HepG2 (cell line): ENCODE results near the gene SPIRE1.

Experiments
- CC2D1A ChIP-seq: sonication (generic); formaldehyde crosslinking; IDR thresholded peaks from 2 replicates; pipeline ENCODE4 v1.8.1; 2023; ENCODE audit warnings: mild to moderate bottlenecking, missing genetic modification reagents
- CTCF ChIP-seq: sonication (generic); formaldehyde crosslinking; IDR thresholded peaks from 2 replicates; pipeline ENCODE4 v1.5.0; 2020; ENCODE audit warnings: mild to moderate bottlenecking, missing genetic modification reagents, moderate library complexity
- FOXP4 ChIP-seq: sonication (generic); formaldehyde crosslinking; IDR thresholded peaks from 2 replicates; pipeline ENCODE4 v1.4.0; 2020; ENCODE audit warnings: missing genetic modification reagents
- KLF6 ChIP-seq: IDR thresholded peaks from 2 replicates; pipeline ENCODE4 v1.8.0; 2016; ENCODE audit warnings: missing biosample characterization, missing genetic modification reagents
- LCORL ChIP-seq, 2 experiments: fragments of 450-650 bp in 1 of 2; sonication (generic) in 1 of 2; formaldehyde crosslinking in 1 of 2; IDR thresholded peaks; 2 replicates each; pipeline versions ENCODE4 v1.5.0 to v1.6.1; 2017 to 2020; ENCODE audit warnings: antibody characterized with exemption in 1 of 2, missing genetic modification reagents in 1 of 2
- PAX8 ChIP-seq: sonication (generic); formaldehyde crosslinking; IDR thresholded peaks from 2 replicates; pipeline ENCODE4 v1.8.0; 2022; ENCODE audit warnings: mild to moderate bottlenecking, missing genetic modification reagents, borderline replicate concordance
- SSRP1 ChIP-seq: IDR thresholded peaks from 2 replicates; pipeline ENCODE4 v1.6.1; 2016; ENCODE audit warnings: control low read depth
- ZNF274 ChIP-seq: sonication (generic); formaldehyde crosslinking; IDR thresholded peaks from 2 replicates; pipeline ENCODE4 v1.5.1; 2020; ENCODE audit warnings: mild to moderate bottlenecking, missing genetic modification reagents
- ZSCAN29 ChIP-seq: sonication (generic); formaldehyde crosslinking; conservative IDR thresholded peaks from 2 replicates; pipeline ENCODE4 v1.4.0; 2020; ENCODE audit warnings: mild to moderate bottlenecking, missing genetic modification reagents

GRCh38 chr18:12462242-12462641 is 195.7 kb downstream of the SPIRE1 start:
- TF ChIP-seq LCORL (IDR thresholded peaks at IDR 0.05) = no peak
- TF ChIP-seq LCORL (CRISPR knock-in tag; IDR thresholded peaks at IDR 0.05) = no peak
- TF ChIP-seq ZSCAN29 = no peak
- no peak for TF ChIP-seq FOXP4 (CRISPR knock-in tag)
- TF ChIP-seq ZNF274 (CRISPR knock-in tag) = no peak
- no peak for TF ChIP-seq PAX8
- TF ChIP-seq SSRP1 (CRISPR knock-in tag) = no peak
- no peak for TF ChIP-seq KLF6
- TF ChIP-seq CTCF (CRISPR knock-in tag) = no peak
- TF ChIP-seq CC2D1A (CRISPR knock-in tag) = no peak
